SU-DHL-6 (cell line): ENCODE results near the gene CCDC88A.
"Not testable (repeated sequence)": the region's sequence is repeated elsewhere in the genome, so short reads cannot be mapped to it uniquely, and the experiment has no call there.

ENCODE experiments used
- H2AFZ ChIP-seq: fragments of 200-600 bp; sonication (generic); 2 replicates; pipeline ENCODE4 v1.6.1; 2014; ENCODE audit warnings: low read depth, mild to moderate bottlenecking, moderate library complexity, mixed read lengths, antibody characterized with exemption, low read length; ENCODE audit not compliant: severe bottlenecking
- H3F3A ChIP-seq: fragments of 200-600 bp; shearing (Covaris generic); 2 replicates; pipeline ENCODE4 v1.6.0; 2016; ENCODE audit warnings: antibody characterized with exemption, mild to moderate bottlenecking; ENCODE audit not compliant: insufficient read depth
- H3K27ac ChIP-seq: fragments of 200-600 bp; sonication (generic); 2 replicates; pipeline ENCODE4 v1.5.1; 2016; ENCODE audit warnings: low read depth, mild to moderate bottlenecking, low read length, moderate library complexity, mixed read lengths
- H3K27me3 ChIP-seq: fragments of 200-600 bp; sonication (generic), shearing (Covaris generic); 2 replicates; pipeline ENCODE4 v1.6.0; 2014; ENCODE audit warnings: mild to moderate bottlenecking, low read length
- H3K36me3 ChIP-seq: fragments of 200-600 bp; sonication (generic); 2 replicates; pipeline ENCODE4 v1.6.1; 2014; ENCODE audit warnings: mild to moderate bottlenecking, low read length, mixed read lengths
- H3K4me2 ChIP-seq: fragments of 300-600, 200-600 bp; shearing (Covaris generic), sonication (generic); 2 replicates; pipeline ENCODE4 v1.6.0; 2014; ENCODE audit warnings: low read length, low read depth, mild to moderate bottlenecking; ENCODE audit not compliant: poor library complexity, severe bottlenecking
- H3K4me3 ChIP-seq: fragments of 200-600 bp; sonication (generic); 2 replicates; pipeline ENCODE4 v1.5.1; 2014; ENCODE audit warnings: antibody characterized with exemption, low read length, mild to moderate bottlenecking, mixed read lengths; ENCODE audit not compliant: insufficient read depth, poor library complexity, severe bottlenecking
- H3K79me2 ChIP-seq: fragments of 200-600 bp; sonication (generic); 2 replicates; pipeline ENCODE4 v1.6.1; 2014; ENCODE audit warnings: mild to moderate bottlenecking, low read length, moderate library complexity; ENCODE audit not compliant: insufficient read depth
- H3K9ac ChIP-seq: fragments of 200-600 bp; sonication (generic); 2 replicates; pipeline ENCODE4 v1.7.0; 2014; ENCODE audit warnings: mild to moderate bottlenecking, low read length
- H3K9me2 ChIP-seq: fragments of 200-600 bp; sonication (generic); replicated peaks from 2 replicates; pipeline ENCODE4 v1.6.1; 2014; ENCODE audit warnings: low read length; ENCODE audit not compliant: insufficient read depth
- H3K9me3 ChIP-seq: fragments of 200-600 bp; sonication (generic); 2 replicates; pipeline ENCODE4 v1.6.1; 2014; ENCODE audit warnings: low read length, mixed read lengths; ENCODE audit not compliant: insufficient read depth
- H4K20me1 ChIP-seq: fragments of 200-600 bp; sonication (generic); 2 replicates; pipeline ENCODE4 v1.6.1; 2014; ENCODE audit warnings: low read depth, mild to moderate bottlenecking, antibody characterized with exemption, low read length, moderate library complexity, mixed read lengths
- EZH2phosphoT487 ChIP-seq: fragments of 200-600 bp; sonication (generic), shearing (Covaris generic); conservative IDR thresholded peaks from 2 replicates; pipeline ENCODE4 v1.6.1; 2018; ENCODE audit warnings: mild to moderate bottlenecking, antibody characterized with exemption, low read length, moderate library complexity, mixed read lengths
- TF ChIP-seq, protein P1 (sequence below): fragments of 200-600 bp; sonication (generic); IDR thresholded peaks from one replicate; pipeline ENCODE4 v1.5.1; 2017; ENCODE audit warnings: antibody characterized with exemption, mild to moderate bottlenecking, low read length, moderate library complexity; ENCODE audit not compliant: insufficient read depth, poor library complexity, severe bottlenecking

CCDC88A gene

DNA sequence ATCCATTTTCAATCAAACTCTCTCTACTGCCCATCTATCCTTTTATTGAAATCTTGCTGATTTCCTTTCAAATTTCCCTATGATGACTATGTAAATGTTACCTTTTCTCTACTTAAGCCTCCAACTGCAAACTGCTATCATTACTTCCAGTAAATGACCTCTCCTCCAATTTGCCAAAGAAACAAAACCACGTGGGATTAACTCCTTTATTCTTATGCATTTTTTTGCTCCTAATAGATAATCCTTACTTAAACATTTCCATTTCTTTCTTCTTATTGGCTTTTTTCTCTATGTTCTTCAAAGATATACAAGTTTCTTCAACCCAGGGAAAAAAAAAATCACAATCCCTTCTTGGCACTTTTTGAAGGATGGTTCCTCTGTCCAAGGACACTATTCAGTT is 61.2 kb downstream of the CCDC88A start:
- no peak overlapping the region for H3K4me3 ChIP-seq
- H3K27me3 ChIP-seq = no peaks in the 10 kb centered on the region
- no peak overlapping the region for H3K27ac ChIP-seq
- TF ChIP-seq, protein P1, sequence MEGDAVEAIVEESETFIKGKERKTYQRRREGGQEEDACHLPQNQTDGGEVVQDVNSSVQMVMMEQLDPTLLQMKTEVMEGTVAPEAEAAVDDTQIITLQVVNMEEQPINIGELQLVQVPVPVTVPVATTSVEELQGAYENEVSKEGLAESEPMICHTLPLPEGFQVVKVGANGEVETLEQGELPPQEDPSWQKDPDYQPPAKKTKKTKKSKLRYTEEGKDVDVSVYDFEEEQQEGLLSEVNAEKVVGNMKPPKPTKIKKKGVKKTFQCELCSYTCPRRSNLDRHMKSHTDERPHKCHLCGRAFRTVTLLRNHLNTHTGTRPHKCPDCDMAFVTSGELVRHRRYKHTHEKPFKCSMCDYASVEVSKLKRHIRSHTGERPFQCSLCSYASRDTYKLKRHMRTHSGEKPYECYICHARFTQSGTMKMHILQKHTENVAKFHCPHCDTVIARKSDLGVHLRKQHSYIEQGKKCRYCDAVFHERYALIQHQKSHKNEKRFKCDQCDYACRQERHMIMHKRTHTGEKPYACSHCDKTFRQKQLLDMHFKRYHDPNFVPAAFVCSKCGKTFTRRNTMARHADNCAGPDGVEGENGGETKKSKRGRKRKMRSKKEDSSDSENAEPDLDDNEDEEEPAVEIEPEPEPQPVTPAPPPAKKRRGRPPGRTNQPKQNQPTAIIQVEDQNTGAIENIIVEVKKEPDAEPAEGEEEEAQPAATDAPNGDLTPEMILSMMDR = no peak
- no peak for TF ChIP-seq EZH2phosphoT487
- H3K9me2 ChIP-seq = no peaks in the 10 kb centered on the region
- H4K20me1 ChIP-seq = no peaks in the 10 kb centered on the region
- no peak overlapping the region for H2AFZ ChIP-seq
- H3K9me3 ChIP-seq = no peaks in the 10 kb centered on the region
- no peak overlapping the region for H3K4me2 ChIP-seq
- peaks cover 22% of the 10 kb centered on the region; the same call in 1 of the 2 replicates for H3K36me3 ChIP-seq
- H3K79me2 ChIP-seq = no peaks in the 10 kb centered on the region
- peaks cover 9% of the 10 kb centered on the region; the same call in 1 of the 2 replicates for H3F3A ChIP-seq
- no peak overlapping the region for H3K9ac ChIP-seq

DNA sequence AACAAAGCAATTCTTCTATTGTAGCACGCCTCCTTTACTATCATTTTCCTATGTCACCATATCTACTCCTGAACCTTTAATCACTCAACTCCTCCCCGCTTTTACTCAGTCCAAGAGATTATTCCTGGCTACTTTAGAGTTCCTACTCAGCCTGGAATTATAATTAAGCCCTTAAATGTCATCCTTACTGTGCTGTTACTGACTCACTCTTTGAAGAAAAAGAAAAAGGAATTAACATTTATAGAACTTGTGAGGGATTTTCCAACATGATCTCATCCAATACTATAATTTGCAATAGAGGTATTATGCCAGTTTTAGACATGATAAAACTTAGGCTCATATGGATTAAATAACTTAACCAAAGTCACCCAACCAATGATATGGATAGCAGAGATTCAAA is 61.7 kb downstream of the CCDC88A start:
- H3K9me3 ChIP-seq = no peaks in the 10 kb centered on the region
- H3K9ac ChIP-seq = no peak overlapping the region
- H3K4me3 ChIP-seq = no peak overlapping the region
- H3K79me2 ChIP-seq = no peaks in the 10 kb centered on the region
- TF ChIP-seq, protein P1 = no peak
- TF ChIP-seq EZH2phosphoT487 = no peak
- no peaks in the 10 kb centered on the region for H3K27me3 ChIP-seq
- no peak overlapping the region for H2AFZ ChIP-seq
- no peaks in the 10 kb centered on the region for H4K20me1 ChIP-seq
- H3K36me3 ChIP-seq = peaks cover 23% of the 10 kb centered on the region
- no peak overlapping the region for H3K4me2 ChIP-seq
- peaks cover 9% of the 10 kb centered on the region; the same call in 1 of the 2 replicates for H3F3A ChIP-seq
- H3K27ac ChIP-seq = no peak overlapping the region
- no peaks in the 10 kb centered on the region for H3K9me2 ChIP-seq

DNA sequence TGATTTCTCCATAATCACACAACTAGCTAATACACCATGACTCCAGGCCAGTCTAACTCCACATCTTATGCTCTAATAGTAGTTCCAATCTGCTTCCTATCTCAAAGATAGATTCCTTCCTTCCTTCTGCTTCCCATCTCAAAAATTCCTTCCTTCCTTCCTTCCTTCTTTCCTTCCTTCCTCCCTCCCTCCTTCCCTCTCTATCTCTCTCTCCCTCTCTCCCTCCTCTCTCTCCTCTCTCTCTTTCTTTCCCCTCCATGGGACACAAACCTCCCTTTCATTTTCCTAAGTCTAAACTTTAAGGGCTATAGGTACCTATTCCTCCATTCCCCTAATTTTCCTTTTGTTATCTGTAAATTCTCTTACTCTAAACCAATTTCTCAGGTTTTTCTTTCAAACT is 62.5 kb downstream of the CCDC88A start:
- H3K9me3 ChIP-seq = no peaks in the 10 kb centered on the region
- no peak overlapping the region for H3K4me3 ChIP-seq
- no peak overlapping the region for H3K9ac ChIP-seq
- H3K9me2 ChIP-seq = no peaks in the 10 kb centered on the region
- peaks cover 8% of the 10 kb centered on the region; the same call in 1 of the 2 replicates for H3F3A ChIP-seq
- no peaks in the 10 kb centered on the region for H4K20me1 ChIP-seq
- peaks cover 27% of the 10 kb centered on the region for H3K36me3 ChIP-seq
- no peaks in the 10 kb centered on the region for H3K27me3 ChIP-seq
- TF ChIP-seq, protein P1 = no peak
- TF ChIP-seq EZH2phosphoT487 = no peak
- no peak overlapping the region for H2AFZ ChIP-seq
- no peaks in the 10 kb centered on the region for H3K79me2 ChIP-seq
- H3K27ac ChIP-seq = no peak overlapping the region
- H3K4me2 ChIP-seq = no peak overlapping the region

DNA sequence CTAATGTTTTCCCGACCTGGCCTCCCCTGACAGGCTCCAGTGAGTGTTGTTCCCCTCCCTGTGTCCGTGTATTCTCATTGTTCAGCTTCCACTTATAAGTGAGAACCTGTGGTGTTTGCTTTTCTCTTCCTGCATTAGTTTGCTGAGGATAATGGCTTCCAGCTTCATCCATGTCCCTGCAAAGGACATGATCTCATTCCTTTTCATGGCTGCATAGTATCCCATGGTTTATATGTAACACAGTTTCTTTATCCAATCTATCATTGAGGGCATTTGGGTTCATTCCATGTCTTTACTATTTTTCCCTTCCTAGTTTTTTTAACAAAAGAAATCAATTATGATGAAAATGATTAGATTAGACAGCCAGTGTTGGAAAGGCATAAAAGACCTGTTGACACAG is 63.5 kb downstream of the CCDC88A start:
- H4K20me1 ChIP-seq, H3K4me2 ChIP-seq, H3K4me3 ChIP-seq, H3K9ac ChIP-seq, H3F3A ChIP-seq, H3K9me2 ChIP-seq, H3K79me2 ChIP-seq, H3K9me3 ChIP-seq, H2AFZ ChIP-seq, H3K27me3 ChIP-seq, H3K27ac ChIP-seq: not testable (repeated sequence)
- peaks cover 31% of the 10 kb centered on the region for H3K36me3 ChIP-seq
